ENCODE measurements around the gene MTRF1. TPM values are rescaled to one million over a fixed set of nuclear protein-coding genes. Genes with fewer than 3 reads are reported as not detected.

MTRF1 gene
- total RNA-seq, 2 donors from 2014 or later, result 11.9 to 14.0 TPM

DNA sequence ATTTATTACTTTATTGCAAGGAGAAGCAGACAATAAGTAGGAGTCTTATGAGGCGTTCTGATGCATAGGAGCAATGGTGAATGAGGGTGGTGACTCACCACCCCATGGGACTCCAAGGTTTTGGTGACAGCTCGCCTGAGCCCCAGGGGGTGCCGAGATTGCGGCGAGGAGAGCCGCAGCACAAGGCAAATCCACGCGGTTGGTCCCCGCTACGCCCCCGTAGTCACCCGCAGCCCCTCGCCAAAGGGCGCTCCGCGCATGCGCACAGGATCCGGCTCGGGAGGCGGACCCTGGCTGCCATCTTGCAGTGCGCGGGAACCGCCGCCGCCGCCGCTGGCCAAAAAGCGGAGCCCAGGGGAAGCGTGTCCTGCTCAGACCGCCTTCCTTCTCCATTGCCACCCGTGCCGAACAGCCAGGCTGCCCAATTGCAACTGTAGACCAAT is 47.6 kb upstream of the MTRF1 start, which contains the start of gene NAA16:
TSS of gene NAA16 (plus strand) at position 305 of the 443 bp plus-strand sequence. CDS start 262 bp downstream, outside the sequence.
- intact Hi-C loops (cut with DNase I), result loop anchor here (5.0 kb wide), 1 partner anchor 244 kb away; no protein-coding TSS in a partner anchor

DNA sequence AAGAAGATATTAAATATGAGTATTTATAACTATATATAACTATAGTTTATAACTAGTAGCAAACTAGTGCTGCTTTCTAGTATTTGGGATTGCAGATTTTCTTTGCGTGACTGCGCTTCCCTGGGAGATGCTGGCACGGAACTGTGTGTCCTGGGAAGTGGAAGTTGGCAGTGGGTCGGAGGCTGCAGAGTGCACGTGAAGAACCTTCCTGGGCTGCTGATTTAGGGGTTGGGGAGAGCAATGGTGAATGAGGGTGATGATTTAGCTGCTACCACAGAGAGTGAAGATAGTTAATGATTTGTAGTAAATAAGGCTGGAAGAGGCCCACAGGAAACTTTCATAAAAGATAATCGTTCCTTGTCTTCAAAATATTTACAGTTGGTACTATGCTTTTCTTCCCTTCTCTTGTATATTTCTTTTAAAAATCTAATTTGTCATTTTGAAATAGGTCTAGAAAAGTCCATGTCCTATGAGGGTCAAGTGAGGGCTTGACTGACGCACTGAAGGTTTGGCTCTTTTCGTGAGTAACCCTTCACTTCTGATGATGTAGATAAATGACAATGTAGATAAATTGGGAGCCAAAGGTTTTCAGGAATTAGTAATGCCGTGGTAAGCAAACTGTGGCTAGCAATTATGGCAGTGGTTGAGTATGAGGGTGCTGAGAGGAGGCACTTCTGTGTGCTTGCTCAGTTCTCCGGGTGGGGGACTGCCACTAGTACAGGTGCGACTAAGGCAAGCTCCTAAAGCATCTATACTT is 44.7 kb upstream of the MTRF1 start:
- Histone ChIP-seq H3K27ac (peak overlapping the region in 3 of 4 donors; percentile 66 to 74 (median 67)), H3K9me3 (no peaks in the 10 kb centered on the region), H3K36me3 (replicated peaks in 1 of 2; ENCODE audit: insufficient read depth in 1 of 2, low read depth in 2 of 2) (no peaks in the 10 kb centered on the region), H3K4me3 (no peak overlapping the region), H3K27me3 (no peaks in the 10 kb centered on the region), H3K4me1 (peaks cover 37% of the 10 kb centered on the region)
- ATAC-seq (no peak), DNase-seq (no peak)
- intact Hi-C loops (cut with DNase I), result no loop called here
- 52 to 54% methylated on average over 11 of the region's 11 CpGs for whole genome bisulfite sequencing, 2 donors
- TF ChIP-seq POLR2A (IDR thresholded peaks at IDR 0.05), result no peak
- TF ChIP-seq, protein P1, sequence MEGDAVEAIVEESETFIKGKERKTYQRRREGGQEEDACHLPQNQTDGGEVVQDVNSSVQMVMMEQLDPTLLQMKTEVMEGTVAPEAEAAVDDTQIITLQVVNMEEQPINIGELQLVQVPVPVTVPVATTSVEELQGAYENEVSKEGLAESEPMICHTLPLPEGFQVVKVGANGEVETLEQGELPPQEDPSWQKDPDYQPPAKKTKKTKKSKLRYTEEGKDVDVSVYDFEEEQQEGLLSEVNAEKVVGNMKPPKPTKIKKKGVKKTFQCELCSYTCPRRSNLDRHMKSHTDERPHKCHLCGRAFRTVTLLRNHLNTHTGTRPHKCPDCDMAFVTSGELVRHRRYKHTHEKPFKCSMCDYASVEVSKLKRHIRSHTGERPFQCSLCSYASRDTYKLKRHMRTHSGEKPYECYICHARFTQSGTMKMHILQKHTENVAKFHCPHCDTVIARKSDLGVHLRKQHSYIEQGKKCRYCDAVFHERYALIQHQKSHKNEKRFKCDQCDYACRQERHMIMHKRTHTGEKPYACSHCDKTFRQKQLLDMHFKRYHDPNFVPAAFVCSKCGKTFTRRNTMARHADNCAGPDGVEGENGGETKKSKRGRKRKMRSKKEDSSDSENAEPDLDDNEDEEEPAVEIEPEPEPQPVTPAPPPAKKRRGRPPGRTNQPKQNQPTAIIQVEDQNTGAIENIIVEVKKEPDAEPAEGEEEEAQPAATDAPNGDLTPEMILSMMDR (IDR thresholded peaks at IDR 0.05), result no peak

More for the DNA sequence above, 47.6 kb upstream of the MTRF1 start, which contains the start of gene NAA16:
- DNase-seq (peak; percentile 89 to 91 (median 90)), ATAC-seq (peak; percentile 76)
- Histone ChIP-seq H3K36me3 (replicated peaks in 1 of 2; ENCODE audit: insufficient read depth in 1 of 2, low read depth in 2 of 2) (no peaks in the 10 kb centered on the region), H3K27me3 (no peaks in the 10 kb centered on the region), H3K4me1 (peaks cover 55% of the 10 kb centered on the region), H3K9me3 (no peaks in the 10 kb centered on the region), H3K27ac (peak within 1 kb of the TSS; percentile 92 to 98 (median 96)), H3K4me3 (peak within 1 kb of the TSS; percentile 92 to 99)
- 0 to 3% methylated on average over 12 to 32 of the region's 32 CpGs for WGBS, 2 donors
- TF ChIP-seq POLR2A (IDR thresholded peaks at IDR 0.05), result peak; percentile 64 to 88 (median 70)
- TF ChIP-seq, protein P1 (IDR thresholded peaks at IDR 0.05), result peak in 1 of 7 experiments; percentile 21

DNA sequence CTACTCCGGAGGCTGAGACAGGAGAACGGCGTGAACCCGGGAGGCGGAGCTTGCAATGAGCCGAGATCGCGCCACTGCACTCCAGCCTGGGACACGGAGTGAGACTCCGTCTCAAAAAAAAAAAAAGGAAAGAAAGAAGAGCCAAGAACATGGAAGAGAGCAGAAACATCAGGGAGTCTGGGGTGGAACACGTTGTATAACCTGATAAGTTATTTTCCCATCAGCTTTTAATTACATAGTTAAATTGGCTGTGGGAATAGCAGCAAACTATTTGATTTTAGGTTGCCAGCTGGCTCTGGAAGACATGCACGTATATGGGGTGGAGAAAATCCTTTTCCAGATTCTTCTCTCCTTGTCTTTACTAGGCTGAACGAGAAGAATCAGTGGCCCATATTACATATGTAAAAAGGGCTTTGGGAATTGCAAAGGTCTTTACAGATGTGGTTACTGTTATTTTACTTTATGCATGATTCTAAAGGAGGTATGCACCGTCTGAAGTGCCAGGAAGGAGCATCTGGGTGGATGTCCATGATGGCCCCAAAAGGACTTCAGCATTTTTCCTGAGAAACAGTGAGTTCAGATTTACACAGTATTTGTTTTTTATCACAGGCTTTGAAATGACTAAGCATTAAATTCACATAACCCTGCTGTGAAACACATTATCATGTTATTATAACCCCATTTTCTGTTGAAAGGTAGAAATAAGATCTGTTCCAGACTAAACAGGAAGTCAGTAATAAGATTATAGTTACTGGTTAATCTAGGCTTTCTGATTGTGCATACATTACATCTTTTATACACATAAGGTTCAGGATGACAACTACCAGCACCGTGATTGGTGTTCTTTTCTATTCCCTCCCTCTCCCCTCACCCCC is 43.1 kb upstream of the MTRF1 start:
- WGBS, 2 donors, result 24 to 26% methylated on average over 15 of the region's 15 CpGs
- DNase-seq, result peak; percentile 56 to 71 (median 62)
- H3K36me3 ChIP-seq (replicated peaks in 1 of 2; ENCODE audit: insufficient read depth in 1 of 2, low read depth in 2 of 2), result no peaks in the 10 kb centered on the region

DNA sequence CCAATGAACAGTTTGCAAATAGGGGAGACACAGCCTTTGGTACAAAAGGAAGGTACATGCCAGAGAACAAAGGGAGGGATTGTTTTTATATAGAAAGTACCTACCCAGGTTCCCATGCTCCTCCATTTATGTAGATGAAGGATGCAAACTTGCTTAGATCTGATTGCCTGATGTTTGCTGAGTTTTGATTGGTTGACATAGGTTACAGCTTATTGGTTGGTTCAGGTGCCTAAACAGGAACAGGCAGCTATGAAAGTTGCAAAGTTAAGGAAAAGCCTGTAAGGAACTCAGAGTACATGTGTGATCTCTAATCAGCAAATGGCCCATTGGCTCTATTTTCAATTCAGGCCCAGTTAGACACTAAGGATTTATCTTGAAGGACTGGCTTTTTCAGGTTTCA is 41.2 kb upstream of the MTRF1 start:
- Histone ChIP-seq H3K36me3 (replicated peaks in 1 of 2; ENCODE audit: insufficient read depth in 1 of 2, low read depth in 2 of 2) (no peaks in the 10 kb centered on the region), H3K27me3 (no peaks in the 10 kb centered on the region), H3K9me3 (no peaks in the 10 kb centered on the region), H3K27ac (peak overlapping the region in 1 of 4 donors; percentile 66), H3K4me3 (no peak overlapping the region), H3K4me1 (peaks cover 27% of the 10 kb centered on the region)
- intact Hi-C loops (cut with DNase I), result no loop called here
- ATAC-seq (no peak), DNase-seq (no peak)
- no peak for TF ChIP-seq POLR2A (IDR thresholded peaks at IDR 0.05)
- TF ChIP-seq, protein P1 (IDR thresholded peaks at IDR 0.05), result no peak

More for the DNA sequence above, 43.1 kb upstream of the MTRF1 start:
- H3K27ac ChIP-seq, result peak overlapping the region; percentile 62 to 74 (median 66)
- TF ChIP-seq POLR2A (IDR thresholded peaks at IDR 0.05), result peak in 2 of 3 donors; percentile 51 to 56
- TF ChIP-seq, protein P1 (IDR thresholded peaks at IDR 0.05), result no peak
- no peaks in the 10 kb centered on the region for H3K9me3 ChIP-seq
- H3K4me3 ChIP-seq, result no peak overlapping the region
- ATAC-seq, result peak; percentile 75
- intact Hi-C loops (cut with DNase I), result no loop called here
- H3K27me3 ChIP-seq, result no peaks in the 10 kb centered on the region
- peaks cover 35% of the 10 kb centered on the region for H3K4me1 ChIP-seq

Measured in body of pancreas (tissue), 4 donors.